KOPT-K1 (cell line): Measurements from ENCODE around the gene GRIN3B.

Experiments used
- H3K27ac ChIP-seq: fragments of 200-600 bp; sonication (generic); 2 replicates; pipeline ENCODE4 v1.5.1; 2016; ENCODE audit warnings: antibody characterized with exemption, mild to moderate bottlenecking, low read depth, low read length; ENCODE audit not compliant: poor library complexity, severe bottlenecking
- H3K36me3 ChIP-seq: fragments of 200-600 bp; sonication (generic); 2 replicates; pipeline ENCODE4 v1.5.1; 2017; ENCODE audit warnings: antibody characterized with exemption, mild to moderate bottlenecking, low read length, moderate library complexity; ENCODE audit not compliant: insufficient read depth
- H3K9me3 ChIP-seq: fragments of 200-600 bp; sonication (generic); 2 replicates; pipeline ENCODE4 v1.5.1; 2017; ENCODE audit warnings: antibody characterized with exemption, low read length, mild to moderate bottlenecking; ENCODE audit not compliant: insufficient read depth, poor library complexity, severe bottlenecking

The GRIN3B gene

GRCh38 chr19:977058-977464 lies 23.2 kb upstream of the GRIN3B start:
- H3K36me3 ChIP-seq: no peaks in the 10 kb centered on the region; the same call in 1 of the 2 replicates
- H3K27ac ChIP-seq: no peak overlapping the region
- no peaks in the 10 kb centered on the region for H3K9me3 ChIP-seq

- no peak overlapping the region for H3K27ac ChIP-seq
- H3K9me3 ChIP-seq: no peaks in the 10 kb centered on the region
- H3K36me3 ChIP-seq: no peaks in the 10 kb centered on the region
Observed at GRCh38 chr19:979318-979741, 20.9 kb upstream of the GRIN3B start.

- Histone ChIP-seq H3K27ac (no peak overlapping the region), H3K36me3 (no peaks in the 10 kb centered on the region), H3K9me3 (no peaks in the 10 kb centered on the region)
Observed at GRCh38 chr19:980133-980998, 19.9 kb upstream of the GRIN3B start.

- peaks cover 22% of the 10 kb centered on the region for H3K36me3 ChIP-seq
- H3K27ac ChIP-seq: no peak overlapping the region
- H3K9me3 ChIP-seq: no peaks in the 10 kb centered on the region
Observed at GRCh38 chr19:982567-983170, 17.6 kb upstream of the GRIN3B start.

- H3K9me3 ChIP-seq: no peaks in the 10 kb centered on the region
- peak within 1 kb of the TSS; percentile 77 for H3K27ac ChIP-seq
Observed at GRCh38 chr19:984165-984967, 15.9 kb upstream of the GRIN3B start, which contains the start of gene WDR18. WDR18 (plus strand) TSS chr19:984345; CDS start chr19:984354, 9 bp downstream.

GRCh38 chr19:986083-986482 lies 14.1 kb upstream of the GRIN3B start:
- Histone ChIP-seq H3K27ac (no peak overlapping the region), H3K9me3 (no peaks in the 10 kb centered on the region), H3K36me3 (peaks cover 53% of the 10 kb centered on the region)

More at GRCh38 chr19:984165-984967, 15.9 kb upstream of the GRIN3B start, which contains the start of gene WDR18:
- H3K36me3 ChIP-seq: peaks cover 38% of the 10 kb centered on the region

GRCh38 chr19:988081-988480 lies 12.1 kb upstream of the GRIN3B start:
- Histone ChIP-seq H3K36me3 (peaks cover 66% of the 10 kb centered on the region), H3K9me3 (no peaks in the 10 kb centered on the region), H3K27ac (no peak overlapping the region)

- Histone ChIP-seq H3K9me3 (no peaks in the 10 kb centered on the region), H3K36me3 (peaks cover 69% of the 10 kb centered on the region), H3K27ac (no peak overlapping the region)
Observed at GRCh38 chr19:988510-988909, 11.7 kb upstream of the GRIN3B start.

GRCh38 chr19:989381-990081 lies 10.7 kb upstream of the GRIN3B start:
- H3K36me3 ChIP-seq: peaks cover 69% of the 10 kb centered on the region
- no peaks in the 10 kb centered on the region for H3K9me3 ChIP-seq
- H3K27ac ChIP-seq: no peak overlapping the region

GRCh38 chr19:990119-990571 lies 10.1 kb upstream of the GRIN3B start:
- no peak overlapping the region for H3K27ac ChIP-seq
- H3K9me3 ChIP-seq: no peaks in the 10 kb centered on the region
- H3K36me3 ChIP-seq: peaks cover 69% of the 10 kb centered on the region

- Histone ChIP-seq H3K36me3 (peaks cover 67% of the 10 kb centered on the region), H3K9me3 (no peaks in the 10 kb centered on the region), H3K27ac (no peak overlapping the region)
Observed at GRCh38 chr19:990746-991145, 9.5 kb upstream of the GRIN3B start.

GRCh38 chr19:991174-991931 lies 8.9 kb upstream of the GRIN3B start:
- peaks cover 60% of the 10 kb centered on the region for H3K36me3 ChIP-seq
- H3K27ac ChIP-seq: no peak overlapping the region
- H3K9me3 ChIP-seq: no peaks in the 10 kb centered on the region

- Histone ChIP-seq H3K36me3 (peaks cover 53% of the 10 kb centered on the region), H3K27ac (no peak overlapping the region), H3K9me3 (no peaks in the 10 kb centered on the region)
Observed at GRCh38 chr19:991932-992669, 8.1 kb upstream of the GRIN3B start.
